Measurements from ENCODE around the gene DNAJC5.
A peak's percentile ranks its signal among the peaks of the same experiment; 100 is the strongest.

The DNAJC5 gene

GRCh38 chr20:63941282-63942081, 46.6 kb downstream of the DNAJC5 start:
- DNase-seq (ENCODE audit: low spot score) = peak; percentile 73

DNA sequence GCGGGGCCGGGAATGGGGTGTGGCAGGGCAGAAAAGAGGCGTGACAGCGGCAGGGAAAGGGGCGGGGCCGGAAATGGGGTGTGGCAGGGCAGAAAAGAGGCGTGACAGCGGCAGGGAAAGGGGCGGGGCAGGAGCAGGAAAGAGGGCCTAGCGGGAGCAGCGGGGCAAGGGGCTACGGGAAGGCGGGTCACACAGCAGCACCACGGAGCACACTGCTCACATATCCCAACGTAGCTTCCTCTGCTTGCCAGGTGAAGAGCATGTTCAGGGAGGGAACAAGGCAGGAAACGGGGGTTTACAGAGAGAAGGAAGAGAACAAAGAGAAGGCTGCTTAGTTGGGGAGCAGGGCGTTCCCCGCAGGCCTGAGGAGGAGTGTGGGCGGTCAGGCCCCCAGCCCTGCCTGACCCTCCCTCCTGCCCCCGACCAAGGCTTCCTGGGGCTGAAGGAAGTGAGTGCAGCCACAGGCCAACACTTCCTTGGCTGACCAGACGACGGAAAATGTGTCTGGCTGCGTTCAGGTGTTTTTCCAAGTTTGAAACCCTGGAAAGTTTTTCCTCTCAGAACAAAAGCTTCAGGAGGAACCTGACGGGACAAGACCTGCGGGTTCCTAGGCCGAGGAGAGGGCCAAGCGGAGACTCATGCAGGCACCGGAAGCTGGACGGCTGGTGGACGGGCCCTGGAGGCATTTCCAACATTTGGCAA, 47.5 kb downstream of the DNAJC5 start:
- DNase-seq (ENCODE audit: low spot score) = peak; percentile 47

DNA sequence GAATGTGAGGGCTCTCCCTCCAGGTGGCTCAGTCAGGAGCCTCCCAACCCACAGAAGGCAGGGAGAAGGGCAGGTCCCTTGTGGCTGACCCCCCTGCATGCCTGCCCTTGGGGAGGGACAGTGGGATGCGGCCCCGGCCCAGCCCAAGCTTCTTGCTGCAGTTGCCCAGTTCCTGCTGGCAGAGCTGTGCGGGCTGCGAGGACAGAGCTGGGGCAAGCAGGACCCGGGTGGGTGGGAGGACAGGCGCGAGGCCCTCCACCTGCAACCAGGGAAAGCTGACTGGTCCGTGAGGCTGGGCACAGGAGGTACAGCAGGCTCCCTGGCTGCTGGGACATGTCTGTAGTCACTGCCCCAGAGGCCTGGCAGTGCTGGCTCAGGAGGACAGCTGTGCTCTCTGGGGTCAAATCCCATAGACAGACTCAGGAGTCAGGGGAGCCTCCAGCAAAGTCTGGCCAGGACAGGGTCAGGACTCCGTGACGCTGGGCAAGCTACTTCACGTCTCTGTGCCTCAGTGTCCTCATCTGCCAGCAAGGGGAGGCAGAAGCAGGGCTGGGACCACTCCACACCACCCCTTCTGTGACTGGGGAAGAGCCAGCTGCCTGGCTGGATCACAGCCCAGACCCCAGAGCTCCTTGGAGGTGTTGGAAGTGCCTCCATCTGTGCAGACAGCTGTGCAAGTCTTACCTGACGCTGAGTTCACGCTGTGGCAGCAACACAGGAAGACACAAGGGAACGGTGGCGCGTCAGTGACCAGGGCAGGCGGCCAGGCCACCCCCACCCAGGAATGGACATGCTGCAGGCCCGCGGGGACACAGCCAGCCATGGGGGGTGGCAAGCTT, 48.3 kb downstream of the DNAJC5 start:
- DNase-seq (ENCODE audit: low spot score) = no peak

DNA sequence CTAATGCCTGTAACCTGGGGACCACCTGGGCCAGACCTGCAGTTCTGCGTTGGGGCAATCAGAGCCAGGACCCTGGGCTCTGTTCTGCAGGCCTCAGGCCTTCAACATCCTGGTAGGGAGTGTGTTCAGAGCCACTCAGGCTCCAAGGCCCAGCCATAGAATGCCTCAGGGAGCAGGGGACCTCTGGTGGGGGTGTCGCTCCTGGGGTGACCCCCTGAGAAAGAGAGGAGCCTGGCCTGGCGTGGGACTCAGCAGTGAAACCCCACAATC, 48.8 kb downstream of the DNAJC5 start:
- no peak for DNase-seq (ENCODE audit: low spot score)

- no peak for DNase-seq (ENCODE audit: low spot score)
These were observed 49.4 kb downstream of the DNAJC5 start for GRCh38 chr20:63944078-63944941.

- DNase-seq (ENCODE audit: low spot score) = no peak
These were observed 50.2 kb downstream of the DNAJC5 start for GRCh38 chr20:63945031-63945658.

DNA sequence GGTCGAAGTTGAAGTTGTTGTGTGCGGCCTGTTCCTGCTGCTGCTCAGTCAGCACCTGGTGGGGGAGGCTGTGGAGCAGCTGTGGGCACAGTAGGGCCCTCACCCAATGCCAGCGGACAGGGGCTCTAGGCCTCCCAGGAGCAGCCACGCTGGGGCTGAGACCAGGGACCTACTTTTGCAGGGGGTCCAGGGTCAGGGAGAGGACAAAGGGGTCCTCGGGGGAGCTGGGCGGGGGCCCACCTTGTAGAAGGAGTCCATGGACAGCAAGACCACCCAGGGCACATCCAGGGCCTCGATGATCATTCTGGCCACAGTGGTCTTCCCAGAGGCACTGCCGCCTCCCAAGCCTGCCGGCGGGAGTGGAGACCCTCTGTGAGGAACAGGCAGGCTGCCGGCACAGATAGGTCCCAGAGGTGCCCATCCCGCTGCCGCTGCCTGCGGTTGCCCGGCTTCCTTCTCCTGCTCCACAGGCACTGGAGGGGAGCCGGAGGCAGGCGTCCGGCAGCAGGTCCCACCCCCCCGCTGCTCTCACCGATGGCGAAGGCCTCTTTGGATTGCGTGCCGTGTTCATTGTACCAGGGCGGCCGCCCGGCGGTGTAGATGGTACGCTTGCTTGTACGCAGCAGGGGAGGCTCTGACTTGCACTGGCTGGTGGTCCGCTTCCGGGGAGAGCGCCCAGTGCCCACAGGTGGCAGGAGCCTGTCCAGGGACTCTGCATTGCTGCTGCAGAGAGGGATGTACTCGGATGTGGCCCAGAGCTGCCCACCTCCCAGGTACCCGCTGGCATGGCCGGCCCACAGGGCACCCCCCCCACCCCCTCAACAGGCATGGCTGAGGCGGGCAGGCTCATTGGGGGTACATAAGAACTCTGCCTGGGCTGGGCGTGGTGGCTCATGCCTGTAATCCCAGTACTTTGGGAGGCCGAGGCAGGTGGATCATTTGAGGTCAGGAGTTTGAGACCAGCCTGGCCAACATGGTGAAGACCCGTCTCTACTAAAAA, 51.3 kb downstream of the DNAJC5 start:
- DNase-seq (ENCODE audit: low spot score) = no peak

DNA sequence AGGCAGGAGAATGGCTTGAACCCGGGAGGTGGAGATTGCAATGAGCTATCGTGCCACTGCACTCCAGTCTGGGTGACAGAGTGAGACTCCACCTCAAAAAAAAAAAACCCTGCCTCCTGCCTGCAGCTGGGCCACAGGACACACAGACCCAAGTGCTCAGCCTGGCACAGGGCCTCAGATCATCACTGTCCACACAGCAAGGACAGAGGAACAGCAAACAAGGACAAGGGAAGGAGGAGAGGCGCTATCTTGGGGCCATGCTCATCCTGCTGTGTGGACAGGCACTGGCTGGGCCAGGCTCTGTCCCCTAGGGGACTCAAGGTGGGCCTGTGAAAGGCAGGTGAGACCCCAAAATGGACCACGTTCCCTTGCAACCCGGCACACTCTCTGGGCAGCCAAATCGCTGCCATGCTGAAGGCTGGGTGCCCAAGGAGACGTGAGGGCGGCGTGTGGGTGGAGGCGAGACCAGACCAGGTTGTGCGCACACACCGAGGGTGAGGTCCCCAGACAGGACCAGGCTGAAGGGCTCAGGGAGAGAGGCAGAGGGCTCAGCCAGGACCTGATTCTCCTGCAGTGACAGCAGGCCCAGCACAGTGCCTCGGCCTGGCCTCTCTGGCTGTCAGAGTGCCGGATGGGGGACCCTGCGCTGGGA, 52.2 kb downstream of the DNAJC5 start:
- DNase-seq (ENCODE audit: low spot score) = no peak

DNA sequence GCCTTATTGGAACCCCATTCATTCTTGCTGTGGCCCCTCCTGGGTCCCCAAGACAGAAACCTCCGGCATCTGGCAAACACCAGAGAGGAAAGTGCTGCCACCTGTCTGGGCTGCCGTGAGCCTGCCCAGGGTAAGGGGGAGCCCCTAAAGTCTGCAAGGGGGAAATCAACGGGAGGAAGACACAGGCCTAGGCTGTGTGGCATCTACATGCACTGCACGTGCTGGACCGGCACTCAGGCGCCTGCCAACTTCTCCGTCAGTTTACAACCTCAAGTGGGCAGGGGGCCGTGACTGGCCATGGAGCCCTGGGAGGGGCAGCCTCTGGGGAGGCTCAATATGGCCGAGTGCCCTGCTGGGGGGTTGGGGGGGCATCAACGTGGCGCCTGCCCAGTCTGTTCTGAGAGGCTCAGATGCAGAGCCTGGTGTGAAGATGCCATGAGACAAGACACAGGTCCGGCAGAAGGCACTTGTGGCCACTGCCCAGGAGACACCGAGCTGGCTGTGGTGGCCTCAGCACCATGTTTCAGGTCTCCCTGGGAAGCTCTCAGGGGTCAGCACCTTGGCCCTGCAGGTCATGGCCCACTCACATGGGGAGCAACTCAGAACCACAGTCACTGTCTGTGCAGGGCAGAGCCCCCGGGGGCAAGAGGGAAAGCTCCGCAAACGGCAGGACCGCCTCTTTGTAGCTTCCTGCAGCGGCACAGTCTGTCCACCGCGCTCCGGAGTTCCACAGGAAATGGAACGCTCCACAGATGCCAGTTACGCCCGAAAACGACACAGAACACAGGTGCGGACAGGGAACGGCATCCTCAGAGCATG, 52.9 kb downstream of the DNAJC5 start:
- DNase-seq (ENCODE audit: low spot score) = no peak

GRCh38 chr20:63950701-63951397, 55.9 kb downstream of the DNAJC5 start:
- DNase-seq (ENCODE audit: low spot score) = no peak

DNA sequence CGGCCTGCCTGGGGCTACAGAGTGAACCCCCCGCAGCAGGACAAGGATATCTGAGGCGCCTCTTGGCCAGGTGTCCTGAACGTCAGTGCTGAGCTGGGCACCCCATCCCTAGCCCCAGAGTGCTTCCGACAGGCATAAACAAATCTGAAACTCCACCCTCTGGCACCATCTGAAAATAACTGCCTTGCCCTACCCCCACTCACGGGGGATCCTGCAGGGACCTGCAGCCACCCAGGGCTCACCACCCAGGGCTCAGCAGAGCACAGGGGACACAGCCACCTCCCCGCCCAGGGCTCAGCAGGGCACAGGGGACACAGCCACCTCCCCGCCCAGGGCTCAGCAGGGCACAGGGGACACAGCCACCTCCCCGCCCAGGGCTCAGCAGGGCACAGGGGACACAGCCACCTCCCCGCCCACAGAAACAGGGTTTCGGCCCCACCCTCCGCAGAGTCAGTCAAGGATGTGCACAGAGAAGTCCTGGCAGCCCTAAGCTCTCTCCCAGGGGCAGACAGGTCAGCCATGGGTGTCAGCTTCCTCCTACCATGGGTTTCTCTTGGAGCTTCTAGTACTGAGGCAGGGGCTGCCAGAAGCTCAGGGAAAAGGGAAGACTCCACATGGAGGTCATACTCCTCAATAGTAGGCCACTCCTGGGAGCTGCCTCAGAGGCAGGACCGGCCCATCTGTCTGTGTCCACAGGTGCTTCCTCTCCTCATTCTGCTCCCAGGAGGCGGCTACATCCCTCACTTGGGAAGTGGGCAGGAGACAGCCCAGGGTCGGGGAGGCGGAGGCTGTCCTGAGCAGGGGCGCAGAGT, 56.7 kb downstream of the DNAJC5 start:
- DNase-seq (ENCODE audit: low spot score) = no peak

DNA sequence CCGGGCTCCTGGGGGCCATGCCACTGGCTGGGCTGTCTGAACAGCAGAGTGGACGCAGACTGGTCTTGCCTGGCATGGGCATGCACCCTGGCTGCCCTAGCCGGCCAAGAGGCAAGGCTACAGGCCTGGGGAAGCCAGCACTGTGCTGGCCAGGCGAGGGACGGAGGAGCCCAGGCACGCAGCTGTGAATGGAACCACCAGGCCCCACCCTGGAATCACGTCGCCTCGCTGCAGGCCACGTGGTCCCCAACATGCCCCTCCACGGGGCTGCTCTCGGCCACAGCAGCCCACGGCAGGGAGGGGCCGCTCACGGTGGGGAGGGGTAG, 57.2 kb downstream of the DNAJC5 start:
- DNase-seq (ENCODE audit: low spot score) = no peak

DNA sequence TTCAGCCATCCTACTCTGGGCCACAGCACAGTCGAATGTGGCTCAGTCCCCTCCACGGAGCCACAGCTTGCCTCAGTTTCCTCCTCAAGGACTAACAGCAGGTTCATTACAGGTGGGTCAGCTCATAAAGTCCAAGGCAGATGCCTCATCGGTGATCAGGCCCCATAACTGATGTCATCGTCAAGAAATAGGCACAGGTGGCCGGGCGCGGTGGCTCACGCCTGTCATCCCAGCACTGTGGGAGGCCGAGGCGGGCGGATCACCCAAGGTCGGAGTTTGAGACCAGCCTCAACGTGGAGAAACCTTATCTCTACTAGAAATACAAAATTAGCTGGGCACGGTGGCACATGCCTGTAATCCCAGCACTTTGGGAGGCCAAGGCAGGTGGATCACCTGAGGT, 57.8 kb downstream of the DNAJC5 start:
- no peak for DNase-seq (ENCODE audit: low spot score)

- DNase-seq (ENCODE audit: low spot score) = no peak
These were observed 59.0 kb downstream of the DNAJC5 start for GRCh38 chr20:63953764-63954429.

DNA sequence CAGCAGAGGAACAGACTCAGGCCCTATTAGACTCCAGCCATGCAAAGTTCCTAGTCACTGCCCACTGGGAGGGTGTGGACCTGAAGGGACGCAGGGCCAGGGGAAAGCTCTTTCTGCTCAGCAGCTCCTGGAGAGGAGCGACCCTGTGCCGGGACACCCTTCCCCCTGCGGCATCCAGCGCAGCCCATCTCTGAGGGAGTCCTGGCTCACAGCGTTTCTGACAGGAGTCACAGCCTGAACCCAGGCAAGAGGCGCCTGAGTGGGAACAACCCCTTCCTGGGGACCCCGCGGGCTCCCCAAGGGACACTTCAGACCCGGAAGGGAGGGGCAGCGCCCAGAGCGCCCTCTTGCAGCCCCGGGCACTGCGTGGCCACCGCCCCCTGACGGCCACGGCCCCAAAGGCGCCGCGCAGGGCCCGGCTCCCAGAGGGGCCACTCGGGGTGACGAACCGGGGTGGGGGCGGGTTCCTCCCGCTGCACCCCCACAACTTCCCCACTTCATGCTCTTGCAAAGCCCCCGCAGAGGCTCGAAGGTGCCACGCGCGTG, 60.4 kb downstream of the DNAJC5 start:
- DNase-seq (ENCODE audit: low spot score) = no peak

- no peak for DNase-seq (ENCODE audit: low spot score)
These were observed 61.1 kb downstream of the DNAJC5 start, which contains the start of gene UCKL1 for GRCh38 chr20:63955827-63956663. TSS of gene UCKL1 (minus strand) at chr20:63956416. CDS start at chr20:63956372, 44 bp downstream.
